ENCODE measurements around the gene ACTN3.

GRCh38 chr11:66543263-66544107 is 3.2 kb upstream of the ACTN3 start:
- TF ChIP-seq CTCF (IDR thresholded peaks at IDR 0.05): peak; percentile 17 to 33 (median 22)
- no peak for TF ChIP-seq POLR2A (IDR thresholded peaks at IDR 0.05)
